DOHH2 (cell line): ENCODE measurements around the gene FBXW7.

Source experiments
- CTCF ChIP-seq: fragments of 200-600 bp; sonication (generic); IDR thresholded peaks from one replicate; pipeline ENCODE4 v1.5.1; 2014; ENCODE audit warnings: antibody characterized with exemption, mild to moderate bottlenecking, low read depth, low read length; ENCODE audit not compliant: poor library complexity, severe bottlenecking
- EZH2phosphoT487 ChIP-seq: fragments of 200-600 bp; sonication (generic); IDR thresholded peaks from 2 replicates; pipeline ENCODE4 v1.6.1; 2017; ENCODE audit warnings: borderline replicate concordance, mild to moderate bottlenecking, antibody characterized with exemption, low read length, moderate library complexity, mixed read lengths

DNA sequence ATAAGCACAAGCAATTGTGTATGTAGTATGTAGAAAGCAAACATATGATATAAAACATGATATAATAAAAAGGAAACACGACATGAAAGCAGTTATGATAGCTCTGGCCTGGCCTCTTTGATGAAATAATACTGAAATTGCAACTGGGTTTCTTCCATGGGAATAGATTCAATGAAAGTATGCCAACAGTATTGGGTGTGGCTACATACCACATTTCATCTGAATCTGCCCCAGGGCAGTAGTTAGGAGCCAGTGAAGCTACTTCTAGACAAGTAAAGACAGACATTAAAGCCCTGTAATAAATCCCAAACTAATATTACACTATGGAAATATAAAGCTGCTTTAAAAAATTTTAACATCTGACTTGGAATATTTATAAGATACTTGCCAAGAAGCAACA, 207.3 kb downstream of the FBXW7 start:
- no peak for TF ChIP-seq CTCF
- no peak for TF ChIP-seq EZH2phosphoT487
